B cell (primary cell): ENCODE results near the gene TEPSIN.

ENCODE experiments used
- CTCF ChIP-seq: fragments of 200-600 bp; IDR thresholded peaks from one replicate; pipeline ENCODE4 v1.8.0; 2022; ENCODE audit warnings: antibody characterized with exemption, mild to moderate bottlenecking
- EZH2 ChIP-seq: IDR thresholded peaks from 2 replicates; pipeline ENCODE4 v1.6.1; 2012; ENCODE audit warnings: borderline replicate concordance, low read depth, mild to moderate bottlenecking, moderate library complexity, low read length; ENCODE audit not compliant: insufficient read depth, poor library complexity, severe bottlenecking

- TF ChIP-seq CTCF: no peak
- no peak for TF ChIP-seq EZH2
Observed at GRCh38 chr17:81234940-81235821, 3.7 kb downstream of the TEPSIN start.
